Right cardiac atrium (tissue), 5 donors: ENCODE data around the gene NR3C2. TPM values are rescaled to one million over a fixed set of nuclear protein-coding genes. Genes with fewer than 3 reads are reported as not detected.

Experiments used
- ATAC-seq, 2 donors: fragments of 200-7000 bp; cut with Tn5 transposase; one replicate each; pipeline versions ENCODE4 v1.8.0 to v1.9.1; 2020; ENCODE audit warnings: moderate library complexity in 2 of 2, mild to moderate bottlenecking in 1 of 2
- DNase-seq, 3 donors: peaks; one replicate each; pipeline ENCODE4 v3.0.0-alpha.2; 2020
- H3K27ac ChIP-seq: one replicate; pipeline ENCODE4 v1.5.1; 2013; ENCODE audit warnings: mild to moderate bottlenecking, low read length, control low read depth, moderate library complexity
- H3K27me3 ChIP-seq: one replicate; pipeline ENCODE4 v1.6.1; 2013; ENCODE audit not compliant: control insufficient read depth, insufficient read depth
- H3K4me1 ChIP-seq: one replicate; pipeline ENCODE4 v1.6.1; 2013; ENCODE audit warnings: low read length; ENCODE audit not compliant: control insufficient read depth, insufficient read depth
- H3K4me3 ChIP-seq: one replicate; pipeline ENCODE4 v1.5.1; 2013; ENCODE audit warnings: low read length, control low read depth
- H3K9me3 ChIP-seq: one replicate; pipeline ENCODE4 v1.6.1; 2013; ENCODE audit warnings: low read length; ENCODE audit not compliant: control insufficient read depth
- WGBS: extraction: QIAGEN DNeasy Blood & Tissue Kit; methylation state at CpG from one replicate; pipeline ENCODE4 v1.1.7; 2013; 5-methylcytosine and 5-hydroxymethylcytosine counted together
- intact Hi-C, 4 donors: fragments of 100-400 bp; cut with DNase I; formaldehyde crosslinking; loops; one replicate each; pipeline versions ENCODE4 v1.11.0 to v1.14.0; 2022 to 2023
- polyA plus RNA-seq: library from polyadenylated mRNA; stranded (reverse); fragments of 200-250 nt; gene quantifications from one replicate; pipeline ENCODE4 v1.2.3, GENCODE V29; 2013
- total RNA-seq, 4 donors: library from RNA; stranded (reverse); fragmentation: NEBNext Ultra II Directional; extraction: Animal tissue kit (Norgen Biotek cat#: 25700); gene quantifications; one replicate each; pipeline ENCODE4 v1.2.1, GENCODE V29; 2021
- donor health status: healthy with polysubstance abuse.
- donor health status: DM: no; HTN: yes; CAD: no.
- donor health status: DM: no; HTN: no; CAD: no.
- donor health status: DM: no; HTN: yes; CAD: no; lungs with severe emphysema.
- donor health status: DM: yes; HTN: yes; CAD: no.

Gene NR3C2
- total and polyA plus RNA-seq, 5 donors, result 5.9 to 27.9 (median 24.3) TPM

- no peaks in the 10 kb centered on the region for H3K27me3 ChIP-seq
- no peak for DNase-seq
- H3K9me3 ChIP-seq, result no peaks in the 10 kb centered on the region
- ATAC-seq, result no peak
- H3K4me1 ChIP-seq, result peaks cover 4% of the 10 kb centered on the region
- intact Hi-C loops, result no loop called here
- WGBS, result 42% methylated on average over 2 of the region's 2 CpGs
- no peak overlapping the region for H3K4me3 ChIP-seq
- no peak overlapping the region for H3K27ac ChIP-seq
Measured at GRCh38 chr4:148312956-148313490, 129.2 kb downstream of the NR3C2 start.

GRCh38 chr4:148311526-148311925, 130.7 kb downstream of the NR3C2 start:
- H3K4me1 ChIP-seq, result peaks cover 4% of the 10 kb centered on the region
- intact Hi-C loops, result no loop called here
- DNase-seq, result no peak
- no peak overlapping the region for H3K27ac ChIP-seq
- no peaks in the 10 kb centered on the region for H3K9me3 ChIP-seq
- no peak overlapping the region for H3K4me3 ChIP-seq
- ATAC-seq, result no peak
- H3K27me3 ChIP-seq, result no peaks in the 10 kb centered on the region

- WGBS, result 70% methylated on average over 3 of the region's 3 CpGs
- no peak for DNase-seq
- Histone ChIP-seq H3K9me3 (no peaks in the 10 kb centered on the region), H3K4me1 (peaks cover 4% of the 10 kb centered on the region), H3K27me3 (no peaks in the 10 kb centered on the region), H3K27ac (no peak overlapping the region), H3K4me3 (no peak overlapping the region)
- intact Hi-C loops, result no loop called here
- no peak for ATAC-seq
Measured at GRCh38 chr4:148310756-148311155, 131.5 kb downstream of the NR3C2 start.

GRCh38 chr4:148305751-148306150, 136.5 kb downstream of the NR3C2 start:
- peaks cover 1% of the 10 kb centered on the region for H3K4me1 ChIP-seq
- H3K27me3 ChIP-seq, result no peaks in the 10 kb centered on the region
- H3K27ac ChIP-seq, result no peak overlapping the region
- WGBS, result 75% methylated on average over 3 of the region's 3 CpGs
- no peak for DNase-seq
- H3K9me3 ChIP-seq, result no peaks in the 10 kb centered on the region
- intact Hi-C loops, result no loop called here
- no peak for ATAC-seq
- no peak overlapping the region for H3K4me3 ChIP-seq

GRCh38 chr4:148302416-148302815, 139.8 kb downstream of the NR3C2 start:
- Histone ChIP-seq H3K4me1 (no peaks in the 10 kb centered on the region), H3K9me3 (no peaks in the 10 kb centered on the region), H3K27me3 (no peaks in the 10 kb centered on the region), H3K4me3 (no peak overlapping the region), H3K27ac (no peak overlapping the region)
- intact Hi-C loops, result no loop called here
- WGBS, result 96% methylated on average over 1 of the region's 1 CpG
- ATAC-seq (no peak), DNase-seq (no peak)

GRCh38 chr4:148300877-148301276, 141.3 kb downstream of the NR3C2 start:
- WGBS, result 88% methylated on average over 1 of the region's 1 CpG
- Histone ChIP-seq H3K4me3 (no peak overlapping the region), H3K27me3 (no peaks in the 10 kb centered on the region), H3K4me1 (no peaks in the 10 kb centered on the region), H3K9me3 (no peaks in the 10 kb centered on the region), H3K27ac (no peak overlapping the region)
- no peak for ATAC-seq
- DNase-seq, result no peak
- intact Hi-C loops, result no loop called here

- WGBS, result 96% methylated on average over 9 of the region's 9 CpGs
- Histone ChIP-seq H3K27ac (no peak overlapping the region), H3K4me3 (no peak overlapping the region), H3K9me3 (no peaks in the 10 kb centered on the region), H3K27me3 (no peaks in the 10 kb centered on the region), H3K4me1 (peaks cover 2% of the 10 kb centered on the region)
- intact Hi-C loops, result loop anchor here in 1 of 4 donors (5.0 kb wide), 1 partner anchor 113 kb away; no protein-coding TSS in a partner anchor
- DNase-seq (no peak), ATAC-seq (no peak)
Measured at GRCh38 chr4:148299337-148299736, 142.9 kb downstream of the NR3C2 start.

- H3K9me3 ChIP-seq, result no peaks in the 10 kb centered on the region
- ATAC-seq (no peak), DNase-seq (no peak)
- H3K4me3 ChIP-seq, result no peak overlapping the region
- no peaks in the 10 kb centered on the region for H3K27me3 ChIP-seq
- 87% methylated on average over 2 of the region's 2 CpGs for WGBS
- H3K4me1 ChIP-seq, result peaks cover 2% of the 10 kb centered on the region
- intact Hi-C loops, result loop anchor here in 1 of 4 donors (5.0 kb wide), 1 partner anchor 116 kb away; no protein-coding TSS in a partner anchor
- no peak overlapping the region for H3K27ac ChIP-seq
Measured at GRCh38 chr4:148296498-148296897, 145.7 kb downstream of the NR3C2 start.

- Histone ChIP-seq H3K4me3 (no peak overlapping the region), H3K4me1 (peaks cover 2% of the 10 kb centered on the region), H3K9me3 (no peaks in the 10 kb centered on the region), H3K27me3 (no peaks in the 10 kb centered on the region), H3K27ac (no peak overlapping the region)
- ATAC-seq (no peak), DNase-seq (no peak)
- intact Hi-C loops, result loop anchor here in 1 of 4 donors (5.0 kb wide), 1 partner anchor 117 kb away; no protein-coding TSS in a partner anchor
- 94% methylated on average over 1 of the region's 1 CpG for WGBS
Measured at GRCh38 chr4:148295642-148296041, 146.6 kb downstream of the NR3C2 start.

- ATAC-seq, result no peak
- no peak overlapping the region for H3K4me3 ChIP-seq
- WGBS, result 96% methylated on average over 1 of the region's 1 CpG
- DNase-seq, result no peak
- H3K27me3 ChIP-seq, result no peaks in the 10 kb centered on the region
- no peak overlapping the region for H3K27ac ChIP-seq
- H3K4me1 ChIP-seq, result peaks cover 2% of the 10 kb centered on the region
- H3K9me3 ChIP-seq, result no peaks in the 10 kb centered on the region
- intact Hi-C loops, result no loop called here
Measured at GRCh38 chr4:148293571-148293970, 148.6 kb downstream of the NR3C2 start.

GRCh38 chr4:148292686-148293085, 149.5 kb downstream of the NR3C2 start:
- H3K4me1 ChIP-seq, result peaks cover 4% of the 10 kb centered on the region
- H3K27ac ChIP-seq, result no peak overlapping the region
- H3K4me3 ChIP-seq, result no peak overlapping the region
- H3K9me3 ChIP-seq, result no peaks in the 10 kb centered on the region
- H3K27me3 ChIP-seq, result no peaks in the 10 kb centered on the region
- ATAC-seq, result no peak
- intact Hi-C loops, result no loop called here
- no peak for DNase-seq
- WGBS, result 86% methylated on average over 1 of the region's 1 CpG

GRCh38 chr4:148289740-148290139, 152.5 kb downstream of the NR3C2 start:
- Histone ChIP-seq H3K27ac (no peak overlapping the region), H3K4me1 (peaks cover 2% of the 10 kb centered on the region), H3K9me3 (no peaks in the 10 kb centered on the region), H3K4me3 (no peak overlapping the region), H3K27me3 (no peaks in the 10 kb centered on the region)
- intact Hi-C loops, result no loop called here
- DNase-seq, result no peak
- ATAC-seq, result no peak
- 67% methylated on average over 4 of the region's 4 CpGs for WGBS
